GM18505 (cell line): ENCODE measurements around the gene NME9.

Experiments
- ATAC-seq: cut with Tn5 transposase; IDR thresholded peaks from one replicate; pipeline ENCODE4 v1.9.1; 2021; ENCODE audit not compliant: unreplicated experiment
- POLR2A ChIP-seq: IDR thresholded peaks from 4 replicates; pipeline ENCODE4 v1.6.1; 2011; ENCODE audit warnings: borderline replicate concordance; ENCODE audit not compliant: insufficient read depth, insufficient read length; ENCODE audit errors: extremely low read depth

The NME9 gene

DNA sequence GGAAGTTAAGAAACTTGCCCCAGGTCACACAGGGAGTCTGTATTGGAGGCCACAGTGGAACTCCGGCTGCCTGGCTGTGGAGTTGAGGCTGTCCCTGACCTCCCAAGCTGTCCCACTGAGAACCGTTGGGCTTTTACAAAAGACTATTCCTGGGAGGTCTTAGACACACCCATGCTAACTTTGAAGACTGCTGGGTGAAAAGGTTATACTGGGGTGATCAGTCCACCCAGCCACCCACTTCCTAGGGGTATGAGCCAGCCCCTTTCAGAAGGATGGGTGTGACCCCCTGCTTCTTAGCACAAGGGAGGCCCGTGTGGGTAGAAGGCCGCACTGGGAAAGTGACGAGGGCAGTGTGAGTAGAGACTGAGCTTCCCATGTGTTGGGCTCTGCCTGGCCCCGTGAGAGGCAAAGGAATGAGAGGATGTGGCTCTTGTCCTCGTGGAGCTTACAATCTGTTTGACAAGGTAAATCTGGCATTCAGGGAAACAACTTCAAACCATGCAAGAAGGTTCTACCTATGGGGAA lies 37.7 kb upstream of the NME9 start:
- TF ChIP-seq POLR2A = no peak
- ATAC-seq = no peak

DNA sequence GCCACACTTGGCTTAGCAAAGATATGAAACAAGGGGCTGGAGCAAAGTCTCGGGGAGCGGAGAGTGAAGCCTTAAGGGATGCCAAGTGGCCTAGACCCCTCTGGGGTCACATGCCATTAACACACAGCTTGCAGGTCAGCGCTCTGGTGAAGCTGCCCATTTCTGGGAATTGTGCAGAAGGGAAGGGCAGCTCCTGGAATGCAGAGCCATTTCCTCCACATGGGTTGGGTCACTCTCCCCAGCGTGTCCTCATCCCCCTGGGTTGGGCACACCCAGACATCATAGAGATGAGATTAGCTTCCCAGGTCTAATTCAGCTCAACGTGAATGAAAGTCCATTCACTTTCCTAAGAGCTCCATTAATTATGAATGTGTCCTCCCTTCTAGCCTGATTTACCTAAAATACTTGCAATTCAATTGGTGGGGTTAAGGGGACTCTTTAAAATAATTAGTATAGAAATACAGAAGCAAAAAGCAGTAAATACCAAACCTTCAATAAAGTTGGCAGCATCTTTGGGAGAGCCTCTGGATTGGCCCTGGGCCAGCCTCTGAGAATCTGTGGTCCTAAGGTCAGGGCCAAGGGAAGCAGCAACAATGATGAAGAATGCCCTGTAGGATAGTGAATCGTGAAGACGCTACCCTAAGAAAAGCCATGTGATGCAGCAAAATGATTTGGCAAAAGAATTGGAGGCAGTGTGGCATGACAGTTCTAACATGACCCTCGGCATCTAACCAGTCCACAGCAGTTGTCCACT lies 36.5 kb upstream of the NME9 start:
- no peak for TF ChIP-seq POLR2A
- ATAC-seq = no peak

DNA sequence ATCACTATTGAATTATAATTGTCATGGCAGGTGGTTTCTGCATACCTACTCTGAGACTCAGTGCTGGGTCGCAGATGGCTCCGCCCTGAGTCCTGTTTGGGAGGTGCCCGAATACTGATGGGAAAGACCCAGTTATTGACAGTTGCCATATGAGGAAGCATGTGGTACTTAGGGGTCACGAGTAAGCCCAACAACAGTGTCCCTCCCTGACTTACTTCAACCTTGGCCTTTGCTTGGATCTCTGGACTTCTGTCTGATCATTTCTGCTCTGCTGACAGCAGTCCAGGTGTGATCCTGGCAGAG lies 35.6 kb upstream of the NME9 start:
- TF ChIP-seq POLR2A = no peak
- no peak for ATAC-seq

DNA sequence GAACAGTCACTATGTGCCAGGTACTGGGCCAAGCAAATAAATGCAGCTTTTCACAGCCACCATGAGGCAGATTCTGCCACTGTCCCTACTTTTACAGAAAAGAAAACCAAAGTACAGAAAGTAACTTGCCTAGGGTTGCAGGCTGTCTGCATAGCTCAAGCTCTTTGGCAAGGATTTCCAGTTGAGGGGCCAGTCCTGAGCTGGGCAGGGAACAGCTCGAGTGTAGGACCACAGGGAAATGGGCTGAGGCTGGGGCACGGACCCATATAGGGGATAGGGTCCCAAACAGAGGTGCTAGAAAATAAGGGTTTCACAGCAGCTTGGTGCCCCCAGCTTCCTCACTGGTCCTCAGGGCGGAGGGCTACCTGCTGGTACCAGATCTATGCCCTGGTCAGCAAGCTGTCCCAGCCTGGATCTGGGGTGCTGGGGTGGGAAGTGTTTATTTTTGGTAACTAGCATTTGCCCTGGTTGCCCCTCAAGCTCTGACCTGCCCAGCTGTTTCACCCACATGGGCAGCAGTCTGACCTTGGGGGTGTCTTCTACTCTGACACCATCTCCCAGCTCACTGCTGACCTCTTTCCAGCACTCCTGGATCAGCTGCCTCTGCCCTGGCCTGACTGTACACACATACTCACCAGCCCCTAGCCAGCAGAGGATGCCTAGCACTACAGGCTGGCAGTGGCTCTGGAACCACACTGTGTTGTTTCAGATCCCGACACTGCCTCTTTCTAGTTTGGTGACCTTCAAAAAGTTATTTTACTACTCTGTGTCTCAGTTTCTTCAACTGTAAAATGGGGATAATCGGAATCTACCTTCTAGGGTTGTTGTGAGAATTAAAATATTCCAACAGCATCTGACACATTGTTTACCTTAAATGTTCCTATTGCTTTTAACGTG lies 35.0 kb upstream of the NME9 start:
- no peak for TF ChIP-seq POLR2A
- no peak for ATAC-seq

DNA sequence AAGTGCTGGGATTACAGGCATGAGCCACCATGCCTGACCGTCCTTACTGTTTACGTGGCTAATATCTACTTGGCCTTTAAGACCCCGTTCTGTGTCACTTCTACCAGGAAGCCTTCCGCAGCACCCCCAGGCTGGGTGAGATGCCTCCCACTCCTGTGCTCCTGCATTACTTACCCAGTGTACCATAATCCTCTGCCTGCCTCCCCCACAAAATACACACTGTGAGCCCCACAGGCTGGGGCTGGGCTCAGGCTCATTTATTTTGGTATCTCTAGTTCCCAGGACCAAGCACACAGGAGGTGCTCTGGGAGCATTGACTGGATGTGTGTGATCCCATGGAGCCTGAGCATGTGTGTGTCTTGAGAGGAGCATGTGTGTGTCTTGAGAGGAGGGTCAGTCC lies 33.7 kb upstream of the NME9 start:
- no peak for TF ChIP-seq POLR2A
- ATAC-seq = no peak

DNA sequence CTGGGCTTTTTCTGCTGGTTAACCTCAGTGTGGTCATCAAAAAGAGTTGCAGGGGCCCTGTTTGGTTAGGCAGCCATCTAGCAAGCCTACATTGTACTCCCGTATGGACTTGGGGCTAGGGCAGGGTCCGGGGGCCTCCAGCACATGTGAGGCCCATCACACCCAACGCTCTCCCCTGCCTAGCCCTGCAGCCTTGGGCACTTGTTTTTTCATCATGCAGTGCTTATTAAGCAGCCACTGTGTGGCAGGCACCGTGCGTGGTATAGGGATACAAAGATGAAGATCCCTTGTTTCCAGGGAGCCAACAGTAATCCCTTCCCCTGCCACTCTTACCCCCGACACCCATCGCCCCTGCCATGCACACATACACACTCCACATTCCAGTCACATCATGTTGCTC lies 32.9 kb upstream of the NME9 start:
- TF ChIP-seq POLR2A = no peak
- no peak for ATAC-seq

DNA sequence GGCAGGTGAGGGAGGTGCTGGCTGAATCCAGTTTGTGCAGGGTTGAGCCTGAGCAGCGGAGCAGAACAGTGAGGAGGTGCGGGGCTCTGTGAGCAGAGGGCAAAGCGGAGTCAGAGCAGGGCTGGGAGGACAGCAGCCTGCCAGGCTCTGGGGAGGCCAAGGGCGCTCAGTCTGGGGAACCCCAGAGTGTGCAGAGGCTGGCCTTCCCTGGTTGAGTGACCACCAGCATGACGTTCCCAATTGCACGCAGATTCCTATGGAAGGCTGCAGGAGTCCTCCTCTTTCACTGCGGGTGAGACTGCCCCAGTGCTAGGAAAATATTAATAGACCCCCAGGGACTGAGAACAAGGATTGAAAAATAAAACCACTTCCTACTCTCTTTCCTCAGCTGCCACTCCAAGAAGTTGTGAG lies 31.9 kb upstream of the NME9 start:
- no peak for TF ChIP-seq POLR2A
- no peak for ATAC-seq

DNA sequence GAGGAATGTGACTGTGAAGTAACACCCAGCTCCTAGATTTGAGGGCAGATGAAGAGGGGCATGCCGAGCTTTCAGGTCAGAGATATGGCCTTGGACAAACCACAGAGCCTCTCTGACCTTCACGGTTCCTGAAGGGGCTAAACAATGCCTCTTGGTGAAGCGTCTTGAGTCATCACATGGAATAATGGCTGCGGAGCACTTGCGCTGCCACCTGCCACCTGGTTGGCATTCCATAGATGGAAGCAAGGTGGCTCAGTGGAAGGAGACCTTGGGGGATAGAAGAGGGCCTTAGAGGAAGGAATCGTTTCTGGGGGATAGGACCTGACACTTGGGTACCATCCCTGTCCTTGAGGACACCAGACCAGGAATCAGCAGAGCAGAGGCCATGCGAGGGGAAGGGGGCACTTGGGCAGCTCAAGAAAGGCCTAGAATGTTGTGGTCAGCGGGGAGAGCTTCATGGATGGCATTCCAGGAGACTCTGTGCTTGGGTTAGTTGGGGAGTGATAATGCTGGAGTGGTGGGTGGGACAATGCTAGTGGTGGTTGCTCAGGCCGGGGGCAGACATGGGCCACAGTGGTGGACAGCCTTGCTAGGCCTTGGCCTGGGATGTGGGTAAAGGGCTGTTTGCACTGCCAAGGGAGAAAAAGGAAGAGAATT lies 31.3 kb upstream of the NME9 start:
- TF ChIP-seq POLR2A = no peak
- no peak for ATAC-seq

DNA sequence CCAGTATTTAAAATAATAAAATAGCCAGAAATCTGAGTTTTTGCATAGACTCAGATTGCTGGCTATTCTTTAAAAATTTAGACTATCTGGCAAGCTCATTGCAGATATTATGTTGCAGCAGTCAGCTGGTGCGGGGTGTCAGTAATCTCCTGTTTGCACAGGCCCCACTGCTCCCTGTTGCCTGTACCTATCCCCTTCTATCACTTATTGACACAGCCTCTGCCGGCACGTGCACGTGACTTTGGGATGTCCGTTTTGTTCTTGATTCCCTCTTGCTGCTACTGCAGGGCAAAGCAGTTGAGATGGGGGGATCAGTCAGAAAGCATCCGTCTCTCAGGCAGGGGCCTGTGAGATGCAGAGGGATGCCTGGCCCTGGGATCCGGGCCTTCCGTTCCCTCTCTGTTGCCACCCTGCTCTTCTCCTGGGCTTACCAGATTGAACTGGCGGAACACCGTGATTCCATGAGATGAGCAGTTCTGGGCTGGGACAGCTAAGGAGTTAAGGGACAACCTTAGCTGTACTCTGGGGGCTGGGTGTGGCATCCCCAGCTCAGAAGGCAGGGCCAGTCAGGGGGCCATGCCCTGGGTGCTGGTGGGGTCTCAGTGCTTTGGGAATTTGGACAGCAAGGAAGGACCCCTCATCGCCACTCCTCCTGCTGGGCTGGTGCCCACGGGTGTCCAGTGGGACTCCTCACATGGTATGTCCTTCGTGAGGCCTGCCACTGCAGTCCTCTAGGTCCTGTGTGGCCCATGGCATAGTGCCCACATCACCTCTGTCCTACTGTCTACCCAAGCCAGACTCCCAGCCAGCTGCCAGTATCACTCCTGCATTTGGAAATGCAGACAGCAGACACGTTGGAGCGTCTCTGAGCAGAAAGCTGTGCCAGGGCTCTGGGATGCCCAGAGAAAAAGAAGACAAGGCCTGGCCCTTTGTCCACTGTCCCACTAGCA lies 30.5 kb upstream of the NME9 start:
- ATAC-seq = no peak
- TF ChIP-seq POLR2A = no peak

DNA sequence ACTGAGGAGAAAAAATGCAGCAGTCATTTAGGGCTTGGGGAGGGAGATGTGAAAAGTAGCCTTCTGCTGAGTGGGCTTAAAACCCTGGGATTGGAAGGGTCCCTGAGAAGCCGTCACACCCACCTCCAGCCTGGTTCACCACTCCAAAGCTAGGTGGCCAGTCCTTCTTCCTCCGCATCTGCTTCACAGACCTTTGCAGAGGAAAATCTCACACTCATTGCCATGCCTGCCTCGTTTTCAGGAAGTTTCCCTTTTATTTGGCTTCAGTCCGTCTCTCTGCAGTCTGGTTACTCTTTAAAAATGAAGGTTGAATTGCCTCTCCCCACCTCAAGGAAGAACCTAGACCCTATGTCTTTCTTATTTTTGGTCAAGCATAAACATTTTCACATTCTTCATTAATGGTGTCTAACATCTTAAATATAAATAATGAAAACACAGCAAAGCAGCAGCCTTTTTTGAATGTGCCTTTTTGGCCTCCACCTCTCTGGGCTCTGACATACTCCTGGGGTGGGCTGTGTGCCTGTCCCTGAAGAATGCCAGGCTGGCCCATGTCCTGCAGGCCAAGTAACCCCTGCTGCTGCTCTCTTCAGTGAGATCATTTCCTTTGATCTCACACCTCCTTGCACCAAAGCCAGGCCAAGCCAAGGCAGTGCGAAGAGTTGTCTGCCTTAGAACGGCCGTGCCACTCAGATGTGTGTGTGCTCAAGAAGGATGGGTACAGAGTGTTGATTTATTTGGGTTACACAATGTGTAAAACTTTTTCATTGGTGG lies 29.7 kb upstream of the NME9 start:
- no peak for TF ChIP-seq POLR2A
- no peak for ATAC-seq

DNA sequence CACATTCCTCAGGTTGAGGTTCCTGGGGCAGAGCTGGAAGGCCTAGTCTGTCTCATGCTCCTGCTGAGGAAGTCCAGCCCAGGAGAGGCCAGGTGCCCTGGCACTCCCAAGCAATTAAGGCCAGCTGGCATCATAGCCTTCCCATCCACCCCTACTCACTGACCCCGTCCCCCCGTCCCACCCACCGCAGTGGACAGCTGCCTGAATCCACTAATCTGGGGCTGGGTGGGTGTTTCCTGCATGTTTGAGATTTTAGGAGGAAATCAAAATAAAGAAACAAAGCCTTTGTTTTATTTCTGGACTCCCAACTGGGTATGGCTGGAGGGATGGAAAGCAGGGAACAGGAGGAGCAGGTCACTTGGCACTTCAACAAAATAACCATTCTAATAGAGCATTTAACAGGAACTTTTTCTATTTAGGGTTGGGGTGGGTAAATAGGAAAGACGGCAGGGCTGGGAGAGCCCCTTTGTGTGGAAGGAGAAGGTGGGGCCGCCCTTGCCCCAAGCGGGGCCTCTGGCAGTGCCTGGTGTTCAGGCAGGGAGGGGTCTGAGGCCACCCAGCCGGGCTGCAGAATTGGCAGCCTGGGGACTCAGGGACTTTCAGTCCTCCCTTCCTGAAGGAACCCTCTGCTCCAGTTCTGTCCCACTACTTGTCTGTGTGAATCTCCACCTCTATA lies 27.2 kb upstream of the NME9 start:
- no peak for ATAC-seq
- no peak for TF ChIP-seq POLR2A
